ENCODE data around the gene EFHC1. TPM values are rescaled to one million over a fixed set of nuclear protein-coding genes. Genes with fewer than 3 reads are reported as not detected.

The EFHC1 gene
- total RNA-seq, 1 experiment from 2014 or later, result 15.5 TPM

GRCh38 chr6:52545406-52546119, 125.4 kb downstream of the EFHC1 start:
- H3K27me3 Mint-ChIP-seq (ENCODE audit: low read depth), result no peaks in the 10 kb centered on the region
- POLR2A ChIA-PET, result no interaction called here
- CTCF ChIA-PET, result interaction anchor here (0.7 to 0.9 kb wide), 2 partner anchors 31 to 41 kb away, joined by 3 to 4 read pairs; partner anchors contain the start of gene TRAM2
- DNase-seq (ENCODE audit: low spot score), result no peak
- H3K27ac Mint-ChIP-seq, result peak overlapping the region; percentile 66
- TF ChIP-seq RELA (CRISPR knock-in tag; IDR thresholded peaks at IDR 0.05; ENCODE audit: borderline replicate concordance) (no peak), EMX1 (CRISPR knock-in tag; IDR thresholded peaks at IDR 0.05) (no peak), FOXP1 (CRISPR knock-in tag; IDR thresholded peaks at IDR 0.05; ENCODE audit: borderline replicate concordance) (no peak), CREB1 (CRISPR knock-in tag; IDR thresholded peaks at IDR 0.05) (no peak), ESRRA (CRISPR knock-in tag; IDR thresholded peaks at IDR 0.05; ENCODE audit: borderline replicate concordance) (no peak), NR2C2 (CRISPR knock-in tag; IDR thresholded peaks at IDR 0.05) (no peak), MYBL2 (CRISPR knock-in tag; IDR thresholded peaks at IDR 0.05) (no peak), ELF4 (CRISPR knock-in tag; IDR thresholded peaks at IDR 0.05; ENCODE audit: low read depth) (no peak)
- TF ChIP-seq, protein P1, sequence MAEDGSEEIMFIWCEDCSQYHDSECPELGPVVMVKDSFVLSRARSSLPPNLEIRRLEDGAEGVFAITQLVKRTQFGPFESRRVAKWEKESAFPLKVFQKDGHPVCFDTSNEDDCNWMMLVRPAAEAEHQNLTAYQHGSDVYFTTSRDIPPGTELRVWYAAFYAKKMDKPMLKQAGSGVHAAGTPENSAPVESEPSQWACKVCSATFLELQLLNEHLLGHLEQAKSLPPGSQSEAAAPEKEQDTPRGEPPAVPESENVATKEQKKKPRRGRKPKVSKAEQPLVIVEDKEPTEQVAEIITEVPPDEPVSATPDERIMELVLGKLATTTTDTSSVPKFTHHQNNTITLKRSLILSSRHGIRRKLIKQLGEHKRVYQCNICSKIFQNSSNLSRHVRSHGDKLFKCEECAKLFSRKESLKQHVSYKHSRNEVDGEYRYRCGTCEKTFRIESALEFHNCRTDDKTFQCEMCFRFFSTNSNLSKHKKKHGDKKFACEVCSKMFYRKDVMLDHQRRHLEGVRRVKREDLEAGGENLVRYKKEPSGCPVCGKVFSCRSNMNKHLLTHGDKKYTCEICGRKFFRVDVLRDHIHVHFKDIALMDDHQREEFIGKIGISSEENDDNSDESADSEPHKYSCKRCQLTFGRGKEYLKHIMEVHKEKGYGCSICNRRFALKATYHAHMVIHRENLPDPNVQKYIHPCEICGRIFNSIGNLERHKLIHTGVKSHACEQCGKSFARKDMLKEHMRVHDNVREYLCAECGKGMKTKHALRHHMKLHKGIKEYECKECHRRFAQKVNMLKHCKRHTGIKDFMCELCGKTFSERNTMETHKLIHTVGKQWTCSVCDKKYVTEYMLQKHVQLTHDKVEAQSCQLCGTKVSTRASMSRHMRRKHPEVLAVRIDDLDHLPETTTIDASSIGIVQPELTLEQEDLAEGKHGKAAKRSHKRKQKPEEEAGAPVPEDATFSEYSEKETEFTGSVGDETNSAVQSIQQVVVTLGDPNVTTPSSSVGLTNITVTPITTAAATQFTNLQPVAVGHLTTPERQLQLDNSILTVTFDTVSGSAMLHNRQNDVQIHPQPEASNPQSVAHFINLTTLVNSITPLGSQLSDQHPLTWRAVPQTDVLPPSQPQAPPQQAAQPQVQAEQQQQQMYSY (CRISPR knock-in tag; IDR thresholded peaks at IDR 0.05), result no peak
- no peak overlapping the region for H3K4me3 Mint-ChIP-seq
- peaks cover 57% of the 10 kb centered on the region for H3K4me1 Mint-ChIP-seq
- no peaks in the 10 kb centered on the region for H3K36me3 Mint-ChIP-seq
- no peak for ATAC-seq
- no peaks in the 10 kb centered on the region for H3K9me3 Mint-ChIP-seq

GRCh38 chr6:52546192-52546591, 126.0 kb downstream of the EFHC1 start:
- H3K27ac Mint-ChIP-seq, result peak overlapping the region; percentile 66
- no peak for ATAC-seq
- peaks cover 61% of the 10 kb centered on the region for H3K4me1 Mint-ChIP-seq
- H3K27me3 Mint-ChIP-seq (ENCODE audit: low read depth), result no peaks in the 10 kb centered on the region
- H3K4me3 Mint-ChIP-seq, result no peak overlapping the region
- no peaks in the 10 kb centered on the region for H3K9me3 Mint-ChIP-seq
- no peaks in the 10 kb centered on the region for H3K36me3 Mint-ChIP-seq
- no peak for TF ChIP-seq ZNF317 (CRISPR knock-in tag; IDR thresholded peaks at IDR 0.05; ENCODE audit: borderline replicate concordance, low read depth)
- TF ChIP-seq ZNF263 (CRISPR knock-in tag; IDR thresholded peaks at IDR 0.05; ENCODE audit: low read depth), result no peak
- ChIA-PET POLR2A (no interaction called here), CTCF (no interaction called here)
- no peak for DNase-seq (ENCODE audit: low spot score)

- H3K27ac Mint-ChIP-seq, result peak overlapping the region; percentile 66; the same call in 1 of the 2 replicates
- CTCF ChIA-PET, result no interaction called here
Observed at GRCh38 chr6:52546678-52547077, 126.5 kb downstream of the EFHC1 start.

More at GRCh38 chr6:52546678-52547077, 126.5 kb downstream of the EFHC1 start:
- DNase-seq (ENCODE audit: low spot score), result no peak
- Mint-ChIP-seq H3K4me3 (no peak overlapping the region), H3K9me3 (no peaks in the 10 kb centered on the region), H3K4me1 (peaks cover 66% of the 10 kb centered on the region), H3K27me3 (ENCODE audit: low read depth) (no peaks in the 10 kb centered on the region), H3K36me3 (no peaks in the 10 kb centered on the region)
- ATAC-seq, result no peak
- POLR2A ChIA-PET, result no interaction called here
- TF ChIP-seq ELF4 (CRISPR knock-in tag; IDR thresholded peaks at IDR 0.05; ENCODE audit: low read depth) (no peak), ZNF138 (CRISPR knock-in tag; conservative IDR thresholded peaks at IDR 0.05) (no peak), HMGXB4 (CRISPR knock-in tag; IDR thresholded peaks at IDR 0.05) (no peak), ZNF317 (CRISPR knock-in tag; IDR thresholded peaks at IDR 0.05; ENCODE audit: borderline replicate concordance, low read depth) (no peak), TEAD4 (CRISPR knock-in tag; IDR thresholded peaks at IDR 0.05) (no peak), ARID4B (CRISPR knock-in tag; IDR thresholded peaks at IDR 0.05; ENCODE audit: borderline replicate concordance) (no peak)

Data from WTC11 (cell line).